HG03442 (cell line): ENCODE results near the gene WWOX.

Experiments used
- ATAC-seq: cut with Tn5 transposase; IDR thresholded peaks from one replicate; pipeline ENCODE4 v1.9.1; 2021; ENCODE audit warnings: mild to moderate bottlenecking, moderate library complexity; ENCODE audit not compliant: unreplicated experiment

The WWOX gene

GRCh38 chr16:78218856-78219651, 119.6 kb downstream of the WWOX start:
- ATAC-seq = no peak

GRCh38 chr16:78220571-78220970, 121.1 kb downstream of the WWOX start:
- ATAC-seq = no peak

GRCh38 chr16:78221892-78222291, 122.4 kb downstream of the WWOX start:
- no peak for ATAC-seq

GRCh38 chr16:78224342-78224741, 124.9 kb downstream of the WWOX start:
- ATAC-seq = no peak

- ATAC-seq = no peak
Measured at GRCh38 chr16:78225919-78226318, 126.5 kb downstream of the WWOX start.

- ATAC-seq = no peak
Measured at GRCh38 chr16:78227855-78228254, 128.4 kb downstream of the WWOX start.

GRCh38 chr16:78228704-78229103, 129.2 kb downstream of the WWOX start:
- ATAC-seq = no peak

- ATAC-seq = no peak
Measured at GRCh38 chr16:78230832-78231231, 131.4 kb downstream of the WWOX start.

GRCh38 chr16:78235168-78235800, 135.8 kb downstream of the WWOX start:
- ATAC-seq = peak; percentile 97

- no peak for ATAC-seq
Measured at GRCh38 chr16:78235876-78236275, 136.4 kb downstream of the WWOX start.

- ATAC-seq = no peak
Measured at GRCh38 chr16:78237841-78238240, 138.4 kb downstream of the WWOX start.

- no peak for ATAC-seq
Measured at GRCh38 chr16:78240459-78241222, 141.2 kb downstream of the WWOX start.

- no peak for ATAC-seq
Measured at GRCh38 chr16:78242239-78242630, 142.8 kb downstream of the WWOX start.

- ATAC-seq = no peak
Measured at GRCh38 chr16:78244131-78244895, 144.9 kb downstream of the WWOX start.

GRCh38 chr16:78246559-78246958, 147.1 kb downstream of the WWOX start:
- no peak for ATAC-seq

GRCh38 chr16:78249056-78249455, 149.6 kb downstream of the WWOX start:
- no peak for ATAC-seq

- no peak for ATAC-seq
Measured at GRCh38 chr16:78249832-78250231, 150.4 kb downstream of the WWOX start.

- no peak for ATAC-seq
Measured at GRCh38 chr16:78251115-78251514, 151.7 kb downstream of the WWOX start.

- ATAC-seq = no peak
Measured at GRCh38 chr16:78252757-78253156, 153.3 kb downstream of the WWOX start.

GRCh38 chr16:78254841-78255240, 155.4 kb downstream of the WWOX start:
- ATAC-seq = no peak
